Transverse colon (tissue), 4 donors: Measurements from ENCODE around the gene CLSTN1. TPM values are rescaled to one million over a fixed set of nuclear protein-coding genes. Genes with fewer than 3 reads are reported as not detected.
"Not testable (repeated sequence)": the region's sequence is repeated elsewhere in the genome, so short reads cannot be mapped to it uniquely, and the experiment has no call there.

Experiments
- DNase-seq: peaks from one replicate; pipeline ENCODE4 v3.0.0-alpha.2; 2019
- H3K27ac ChIP-seq, 4 donors: fragments of 200-600 bp; sonication (generic); 2 replicates each; pipeline ENCODE4 v1.5.1; 2016 to 2018; ENCODE audit warnings: inconsistent platforms in 4 of 4
- H3K27me3 ChIP-seq: fragments of 200-600 bp; sonication (generic); 2 replicates; pipeline ENCODE4 v1.5.1; 2017; ENCODE audit warnings: inconsistent platforms
- H3K36me3 ChIP-seq, 4 donors: fragments of 200-600 bp; sonication (generic); 2 replicates each; pipeline ENCODE4 v1.5.1; 2017 to 2019; ENCODE audit warnings: inconsistent platforms in 4 of 4
- H3K4me1 ChIP-seq, 4 donors: fragments of 200-600 bp; sonication (generic); 2 replicates each; pipeline ENCODE4 v1.5.1; 2017 to 2020; ENCODE audit warnings: inconsistent platforms in 4 of 4
- H3K4me3 ChIP-seq, 4 donors: fragments of 200-600 bp; sonication (generic); 1 replicate in 1 of 4; 2 replicates in 3 of 4; pipeline versions ENCODE4 v1.5.1 to v1.6.1; 2017 to 2019; ENCODE audit warnings: inconsistent platforms in 4 of 4
- H3K9me3 ChIP-seq, 2 donors: fragments of 200-600 bp; sonication (generic); 2 replicates each; pipeline ENCODE4 v1.5.1; 2017 to 2019; ENCODE audit warnings: inconsistent platforms in 2 of 2
- CTCF ChIP-seq, 5 experiments: fragments of 200-600 bp in 3 of 5; fragments of 450-650 bp in 2 of 5; sonication (generic) in 3 of 5; IDR thresholded peaks; 1 replicate in 2 of 5; 2 replicates in 3 of 5; pipeline ENCODE4 v1.5.1; 2016 to 2017; ENCODE audit warnings: antibody characterized with exemption in 5 of 5, inconsistent platforms in 3 of 5, mild to moderate bottlenecking in 2 of 5, moderate library complexity in 1 of 5
- EP300 ChIP-seq: sonication (generic); formaldehyde crosslinking; IDR thresholded peaks from one replicate; pipeline ENCODE4 v1.6.1; 2017; ENCODE audit warnings: antibody characterized with exemption, low read depth
- POLR2A ChIP-seq: fragments of 450-650 bp; IDR thresholded peaks from one replicate; pipeline ENCODE4 v1.6.1; 2016; ENCODE audit warnings: antibody characterized with exemption, mild to moderate bottlenecking, moderate library complexity
- POLR2AphosphoS5 ChIP-seq, 3 donors: sonication (generic); formaldehyde crosslinking; IDR thresholded peaks; one replicate each; pipeline ENCODE4 v1.6.1; 2016; ENCODE audit warnings: antibody characterized with exemption in 3 of 3
- WGBS, 2 donors: methylation state at CpG; one replicate each; pipeline ENCODE4 v1.1.5; 2018; ENCODE audit warnings: low coverage in 1 of 2; 5-methylcytosine and 5-hydroxymethylcytosine counted together
- in situ Hi-C, 4 donors: fragments of 200-750 bp; cut with MboI; loops; one replicate each; pipeline versions ENCODE4 v1.15.0 to v1.15.1; 2017; ENCODE audit warnings: low sequenced_read_pairs in 3 of 4, low pct_ligation_motif_present in 1 of 4, low pct_unique_long_range_greater_than_20kb in 1 of 4
- intact Hi-C: fragments of 100-400 bp; cut with DNase I; formaldehyde crosslinking; loops from one replicate; pipeline ENCODE4 v1.15.1; 2023; ENCODE audit warnings: low total_unique reads
- total RNA-seq, 4 donors: library from RNA; depleted of rRNA; stranded (reverse); fragments of >200 nt; gene quantifications; one replicate each; pipeline ENCODE4 v1.1.0, GENCODE V29; 2016

The CLSTN1 gene
- total RNA-seq, 4 donors from 2014 or later, result 118 to 191 (median 143) TPM

GRCh38 chr1:9751971-9752370 is 71.8 kb downstream of the CLSTN1 start:
- intact Hi-C loops, result no loop called here

GRCh38 chr1:9749361-9749760 is 74.4 kb downstream of the CLSTN1 start:
- in situ Hi-C loops (no loop called here), intact Hi-C loops (no loop called here)
- Histone ChIP-seq H3K27me3 (no peaks in the 10 kb centered on the region), H3K9me3 (no peaks in the 10 kb centered on the region), H3K27ac (no peak overlapping the region), H3K36me3 (peaks cover 0 to 46% (median 18%) of the 10 kb centered on the region in 4 donors), H3K4me3 (no peak overlapping the region), H3K4me1 (no peaks in the 10 kb centered on the region)
- DNase-seq, result no peak
- TF ChIP-seq POLR2A (no peak), CTCF (IDR thresholded peaks at IDR 0.05) (no peak), POLR2AphosphoS5 (IDR thresholded peaks at IDR 0.05) (no peak), EP300 (no peak)
- WGBS, 2 donors, result 94% methylated on average over 14 of the region's 14 CpGs; no CpG with 5 or more reads in 1 of the 2 donors

More at GRCh38 chr1:9751971-9752370, 71.8 kb downstream of the CLSTN1 start:
- no peak overlapping the region for H3K4me3 ChIP-seq
- TF ChIP-seq POLR2A (no peak), CTCF (IDR thresholded peaks at IDR 0.05) (no peak), POLR2AphosphoS5 (IDR thresholded peaks at IDR 0.05) (no peak), EP300 (no peak)
- peaks cover 0 to 44% (median 13%) of the 10 kb centered on the region in 4 donors for H3K36me3 ChIP-seq
- H3K27me3 ChIP-seq, result no peaks in the 10 kb centered on the region
- H3K9me3 ChIP-seq, result no peaks in the 10 kb centered on the region
- no peaks in the 10 kb centered on the region for H3K4me1 ChIP-seq
- WGBS, 2 donors, result 81 to 85% methylated on average over 2 to 3 of the region's 3 CpGs
- no peak overlapping the region for H3K27ac ChIP-seq
- in situ Hi-C loops, result no loop called here
- no peak for DNase-seq

GRCh38 chr1:9748391-9748790 is 75.4 kb downstream of the CLSTN1 start:
- peaks cover 0 to 46% (median 23%) of the 10 kb centered on the region in 4 donors for H3K36me3 ChIP-seq
- H3K4me1 ChIP-seq, H3K27me3 ChIP-seq, intact Hi-C loops, H3K27ac ChIP-seq, H3K4me3 ChIP-seq, H3K9me3 ChIP-seq, in situ Hi-C loops, DNase-seq: not testable (repeated sequence)
- WGBS, 2 donors, result 92 to 97% methylated on average over 5 to 9 of the region's 9 CpGs

- Histone ChIP-seq H3K27ac (no peak overlapping the region), H3K9me3 (no peaks in the 10 kb centered on the region), H3K4me1 (no peaks in the 10 kb centered on the region), H3K4me3 (no peak overlapping the region), H3K27me3 (no peaks in the 10 kb centered on the region), H3K36me3 (peaks cover 0 to 56% (median 22%) of the 10 kb centered on the region in 4 donors)
- intact Hi-C loops, result no loop called here
- WGBS, 2 donors, result 75 to 90% methylated on average over 4 to 7 of the region's 7 CpGs
- no peak for DNase-seq
- TF ChIP-seq POLR2A (no peak), EP300 (no peak), POLR2AphosphoS5 (IDR thresholded peaks at IDR 0.05) (no peak), CTCF (IDR thresholded peaks at IDR 0.05) (no peak)
- in situ Hi-C loops, result no loop called here
Measured at GRCh38 chr1:9746651-9747050, 77.1 kb downstream of the CLSTN1 start.

- H3K27me3 ChIP-seq, result no peaks in the 10 kb centered on the region
- no peaks in the 10 kb centered on the region for H3K9me3 ChIP-seq
- H3K36me3 ChIP-seq, result peaks cover 0 to 55% (median 21%) of the 10 kb centered on the region in 4 donors
- no peak overlapping the region for H3K27ac ChIP-seq
- TF ChIP-seq POLR2A, result no peak
- TF ChIP-seq CTCF (IDR thresholded peaks at IDR 0.05), result no peak
- no peak for TF ChIP-seq EP300
- no peak for TF ChIP-seq POLR2AphosphoS5 (IDR thresholded peaks at IDR 0.05)
- DNase-seq, result no peak
- H3K4me3 ChIP-seq, result no peak overlapping the region
- intact Hi-C loops (no loop called here), in situ Hi-C loops (no loop called here)
- 92% methylated on average over 3 of the region's 3 CpGs; no CpG with 5 or more reads in 1 of the 2 donors for WGBS, 2 donors
- no peaks in the 10 kb centered on the region for H3K4me1 ChIP-seq
Measured at GRCh38 chr1:9746211-9746610, 77.6 kb downstream of the CLSTN1 start.
